ENCODE data around the gene ERCC1.

Gene ERCC1

DNA sequence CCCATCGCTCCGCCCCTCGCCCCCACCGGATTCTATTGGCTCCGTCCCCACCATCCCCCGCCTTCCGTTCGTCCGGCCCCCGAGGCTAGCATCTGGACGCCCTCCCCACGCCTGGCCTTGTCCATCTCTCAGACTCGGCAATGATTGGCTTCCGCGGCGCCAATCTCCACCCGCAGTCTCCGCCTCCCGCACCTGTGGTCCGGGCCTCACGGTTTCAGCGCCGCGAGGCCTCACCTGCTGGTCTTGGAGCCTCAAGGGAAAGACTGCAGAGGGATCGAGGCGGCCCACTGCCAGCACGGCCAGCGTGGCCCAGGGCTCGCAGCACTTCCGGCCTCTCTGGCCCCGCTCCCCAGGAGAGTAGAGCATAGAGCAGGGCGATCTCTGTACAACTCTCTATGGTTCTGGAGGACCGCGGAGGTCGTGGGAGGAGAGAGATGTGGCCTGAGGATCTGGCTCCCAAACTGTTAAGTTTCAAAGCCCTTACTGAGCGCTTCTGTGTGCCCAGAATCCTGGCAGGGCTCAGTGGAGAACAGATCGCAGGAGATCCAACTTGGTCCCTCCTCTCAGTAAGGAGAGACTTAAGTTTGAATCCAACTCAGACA, at the start of gene ERCC1:
TSS of gene ERCC1 (minus strand) at position 329 of the 602 bp plus-strand sequence. CDS start 543 bp downstream, outside the sequence.
- DNase-seq = peak; percentile 99

DNA sequence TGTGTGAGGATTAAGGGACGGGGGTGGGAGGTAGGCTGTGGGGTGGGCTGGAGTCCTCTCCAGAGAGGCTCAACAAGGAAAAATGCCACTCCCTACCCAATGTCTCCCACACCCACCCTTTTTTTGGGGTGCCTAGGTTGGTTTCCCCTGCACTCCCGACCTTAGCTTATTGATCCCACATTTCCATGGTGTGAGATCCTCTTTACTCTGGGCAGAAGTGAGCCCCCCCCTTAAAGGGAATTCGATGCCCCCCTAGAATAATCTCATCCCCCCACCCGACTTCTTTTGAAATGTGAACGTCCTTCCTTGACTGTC, 49.6 kb upstream of the ERCC1 start:
- no peak for DNase-seq

DNA sequence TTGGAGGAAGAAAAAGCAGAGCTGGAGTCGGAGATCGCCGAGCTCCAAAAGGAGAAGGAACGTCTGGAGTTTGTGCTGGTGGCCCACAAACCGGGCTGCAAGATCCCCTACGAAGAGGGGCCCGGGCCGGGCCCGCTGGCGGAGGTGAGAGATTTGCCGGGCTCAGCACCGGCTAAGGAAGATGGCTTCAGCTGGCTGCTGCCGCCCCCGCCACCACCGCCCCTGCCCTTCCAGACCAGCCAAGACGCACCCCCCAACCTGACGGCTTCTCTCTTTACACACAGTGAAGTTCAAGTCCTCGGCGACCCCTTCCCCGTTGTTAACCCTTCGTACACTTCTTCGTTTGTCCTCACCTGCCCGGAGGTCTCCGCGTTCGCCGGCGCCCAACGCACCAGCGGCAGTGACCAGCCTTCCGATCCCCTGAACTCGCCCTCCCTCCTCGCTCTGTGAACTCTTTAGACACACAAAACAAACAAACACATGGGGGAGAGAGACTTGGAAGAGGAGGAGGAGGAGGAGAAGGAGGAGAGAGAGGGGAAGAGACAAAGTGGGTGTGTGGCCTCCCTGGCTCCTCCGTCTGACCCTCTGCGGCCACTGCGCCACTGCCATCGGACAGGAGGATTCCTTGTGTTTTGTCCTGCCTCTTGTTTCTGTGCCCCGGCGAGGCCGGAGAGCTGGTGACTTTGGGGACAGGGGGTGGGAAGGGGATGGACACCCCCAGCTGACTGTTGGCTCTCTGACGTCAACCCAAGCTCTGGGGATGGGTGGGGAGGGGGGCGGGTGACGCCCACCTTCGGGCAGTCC, 49.0 kb upstream of the ERCC1 start:
- no peak for DNase-seq

DNA sequence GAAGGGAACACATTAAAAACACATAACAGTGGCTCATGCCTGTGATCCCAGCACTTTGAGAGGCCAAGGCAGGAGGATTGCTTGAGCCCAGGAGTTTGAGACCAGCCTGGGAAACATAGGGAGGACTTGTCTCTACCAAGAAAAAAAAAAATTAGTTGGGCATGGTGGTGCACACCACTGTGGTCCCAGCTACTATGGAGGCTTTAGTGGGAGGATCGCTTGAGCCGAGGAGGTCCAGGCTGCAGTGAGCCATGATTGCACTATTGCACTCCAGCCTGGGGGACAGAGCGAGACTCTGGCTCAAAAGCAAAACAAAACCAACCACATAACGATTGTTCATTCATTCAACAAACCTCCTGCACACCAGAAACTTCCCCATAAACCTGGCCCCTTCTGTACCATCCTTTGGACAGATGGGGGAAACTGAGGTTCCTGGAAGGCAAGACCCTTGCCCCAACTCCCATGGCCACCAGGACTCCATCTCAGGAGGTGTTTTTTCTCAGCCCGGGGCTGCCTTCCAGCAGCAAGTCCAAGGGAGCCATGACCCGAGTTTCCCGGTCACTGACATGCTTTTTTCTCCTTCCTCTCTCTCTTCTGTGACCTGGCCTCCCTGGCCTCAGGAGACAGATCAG, 48.3 kb upstream of the ERCC1 start:
- no peak for DNase-seq

DNA sequence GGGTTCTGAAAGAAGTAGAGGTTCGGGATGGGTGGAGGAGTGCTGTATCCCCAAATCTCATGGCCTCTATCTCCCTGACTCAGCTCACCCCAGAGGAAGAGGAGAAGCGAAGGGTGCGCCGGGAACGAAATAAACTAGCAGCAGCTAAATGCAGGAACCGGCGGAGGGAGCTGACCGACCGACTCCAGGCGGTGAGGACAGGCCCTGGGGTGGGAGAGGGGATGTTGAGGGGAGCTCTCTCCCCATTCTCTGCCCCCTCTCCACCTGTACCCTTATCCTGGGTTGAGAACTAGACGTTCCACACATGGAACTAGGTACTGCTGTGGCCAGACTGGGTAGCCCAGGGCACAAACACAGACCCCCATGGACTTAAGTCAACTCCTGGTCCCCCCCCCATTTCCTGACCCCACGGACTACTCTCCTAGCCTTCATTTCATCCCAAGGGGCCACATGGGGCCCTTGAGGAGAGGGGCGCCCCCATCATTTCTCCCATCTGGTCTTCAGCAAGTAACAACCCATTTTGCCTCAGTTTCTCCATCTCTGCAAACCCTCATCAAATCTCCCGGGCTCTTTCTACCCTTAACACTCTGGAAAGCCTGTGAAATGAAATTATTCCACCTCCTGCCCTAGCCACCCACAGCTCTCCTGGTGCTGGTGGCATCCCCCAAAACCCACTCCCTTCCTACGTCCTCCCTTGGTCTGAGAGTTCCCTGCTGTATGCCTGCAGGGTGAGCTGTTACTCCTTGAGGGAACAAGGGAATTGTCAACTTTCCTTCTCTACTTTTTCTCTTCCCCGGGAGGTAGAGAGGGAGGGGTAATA, 47.6 kb upstream of the ERCC1 start:
- DNase-seq = no peak

DNA sequence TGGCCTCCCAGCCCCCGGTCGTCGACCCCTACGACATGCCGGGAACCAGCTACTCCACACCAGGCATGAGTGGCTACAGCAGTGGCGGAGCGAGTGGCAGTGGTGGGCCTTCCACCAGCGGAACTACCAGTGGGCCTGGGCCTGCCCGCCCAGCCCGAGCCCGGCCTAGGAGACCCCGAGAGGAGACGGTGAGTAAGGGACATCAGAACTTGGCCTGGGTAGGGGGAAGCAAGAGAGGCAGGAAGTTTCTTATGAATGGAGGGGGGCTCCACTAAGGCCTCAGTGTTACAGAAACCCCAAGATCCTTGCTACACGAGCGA, 47.0 kb upstream of the ERCC1 start:
- DNase-seq = no peak

DNA sequence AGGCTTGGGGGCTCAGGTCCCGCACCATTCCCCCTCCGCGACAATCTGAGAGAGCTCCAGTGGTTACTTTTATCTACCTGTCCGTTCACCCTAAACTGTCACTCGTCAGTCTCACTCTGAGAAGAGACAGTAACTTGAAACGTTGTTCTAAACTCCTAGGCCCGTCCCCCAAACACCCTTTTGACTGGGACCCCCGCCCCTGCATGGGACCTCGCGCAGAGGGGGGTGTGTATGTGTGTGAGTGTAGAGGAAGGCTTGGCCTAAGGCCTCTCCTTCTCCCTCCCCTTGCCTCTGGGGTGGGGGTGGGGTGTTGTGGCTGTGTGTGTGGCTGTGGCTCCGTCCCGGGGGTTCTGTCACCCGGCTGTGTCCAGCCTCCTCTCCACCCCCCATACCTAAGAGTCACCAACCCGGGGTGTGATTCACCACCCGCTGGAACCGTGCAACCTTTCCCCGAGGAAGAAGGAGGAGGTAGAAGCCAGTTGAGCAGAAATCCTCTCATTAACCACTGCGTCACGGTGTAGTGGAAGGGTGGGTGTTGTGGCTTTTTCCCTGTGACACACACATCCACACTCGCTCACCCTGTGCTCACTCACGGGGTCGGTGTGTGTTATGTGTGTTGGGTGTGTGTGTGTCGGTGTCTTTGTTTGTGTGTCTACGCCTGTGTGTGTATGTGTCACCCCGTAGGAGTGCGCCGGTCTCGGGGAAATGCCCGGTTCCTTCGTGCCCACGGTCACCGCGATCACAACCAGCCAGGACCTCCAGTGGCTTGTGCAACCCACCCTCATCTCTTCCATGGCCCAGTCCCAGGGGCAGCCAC, 46.4 kb upstream of the ERCC1 start:
- no peak for DNase-seq

DNA sequence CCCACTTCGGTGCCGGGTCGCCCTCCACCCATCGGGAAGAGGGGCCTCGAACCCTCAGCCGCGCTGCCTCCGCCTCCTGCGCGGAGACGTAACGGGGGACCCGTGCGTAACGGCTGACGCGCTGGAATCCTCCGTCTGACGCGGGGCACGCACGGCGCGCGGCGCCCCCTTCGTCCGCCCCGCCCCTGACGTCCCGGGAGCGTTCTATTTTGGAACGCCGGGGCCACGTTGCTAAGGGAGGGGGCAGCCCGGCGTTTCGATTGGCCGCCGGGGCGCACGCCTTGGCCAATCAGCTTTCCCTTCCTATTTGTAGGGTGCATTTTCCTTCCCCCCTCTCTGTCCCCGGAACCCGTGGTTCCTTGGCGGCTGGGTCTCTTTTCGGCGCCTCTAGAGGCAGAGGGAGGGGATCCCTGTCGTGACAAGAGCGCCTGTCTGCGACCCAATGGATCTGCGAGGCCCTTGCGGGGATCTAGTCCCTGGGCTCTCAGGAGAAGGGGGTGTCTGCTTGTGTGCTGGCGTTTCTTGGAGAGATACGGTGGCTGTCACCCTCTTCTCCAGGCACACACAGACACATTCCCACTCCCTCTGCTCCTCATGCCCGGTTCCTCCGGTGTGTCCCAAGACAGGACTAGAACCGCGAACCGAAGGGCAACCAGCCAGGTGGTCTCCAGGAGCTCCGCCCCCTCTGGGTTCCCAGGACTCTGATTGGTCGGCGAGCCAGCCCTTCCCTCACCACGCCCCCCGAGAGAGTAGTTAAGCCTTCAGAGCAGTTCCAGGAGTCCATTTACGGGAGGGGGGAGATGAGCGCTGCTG, 45.6 kb upstream of the ERCC1 start:
- DNase-seq = peak; percentile 82

DNA sequence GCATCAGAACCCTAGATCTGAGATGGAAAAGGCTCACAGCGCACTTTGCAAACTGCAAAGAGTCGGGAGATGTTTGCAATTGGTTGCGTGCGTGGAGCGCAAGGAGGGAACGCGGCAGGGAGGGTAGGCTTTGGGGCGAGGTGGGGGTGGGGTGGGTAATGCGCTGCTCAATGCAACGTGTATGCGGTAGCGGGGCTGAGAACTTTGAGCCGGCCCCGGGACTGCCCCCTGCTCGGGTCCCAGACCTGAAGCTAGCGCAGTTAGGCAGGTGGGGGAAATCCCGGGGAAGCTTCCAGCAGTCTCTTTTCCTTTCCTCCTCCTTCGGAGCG, 45.0 kb upstream of the ERCC1 start:
- no peak for DNase-seq

DNA sequence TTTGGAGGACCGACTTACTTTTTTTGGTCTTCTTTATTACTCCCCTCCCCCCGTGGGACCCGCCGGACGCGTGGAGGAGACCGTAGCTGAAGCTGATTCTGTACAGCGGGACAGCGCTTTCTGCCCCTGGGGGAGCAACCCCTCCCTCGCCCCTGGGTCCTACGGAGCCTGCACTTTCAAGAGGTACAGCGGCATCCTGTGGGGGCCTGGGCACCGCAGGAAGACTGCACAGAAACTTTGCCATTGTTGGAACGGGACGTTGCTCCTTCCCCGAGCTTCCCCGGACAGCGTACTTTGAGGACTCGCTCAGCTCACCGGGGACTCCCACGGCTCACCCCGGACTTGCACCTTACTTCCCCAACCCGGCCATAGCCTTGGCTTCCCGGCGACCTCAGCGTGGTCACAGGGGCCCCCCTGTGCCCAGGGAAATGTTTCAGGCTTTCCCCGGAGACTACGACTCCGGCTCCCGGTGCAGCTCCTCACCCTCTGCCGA, 44.5 kb upstream of the ERCC1 start:
- no peak for DNase-seq

DNA sequence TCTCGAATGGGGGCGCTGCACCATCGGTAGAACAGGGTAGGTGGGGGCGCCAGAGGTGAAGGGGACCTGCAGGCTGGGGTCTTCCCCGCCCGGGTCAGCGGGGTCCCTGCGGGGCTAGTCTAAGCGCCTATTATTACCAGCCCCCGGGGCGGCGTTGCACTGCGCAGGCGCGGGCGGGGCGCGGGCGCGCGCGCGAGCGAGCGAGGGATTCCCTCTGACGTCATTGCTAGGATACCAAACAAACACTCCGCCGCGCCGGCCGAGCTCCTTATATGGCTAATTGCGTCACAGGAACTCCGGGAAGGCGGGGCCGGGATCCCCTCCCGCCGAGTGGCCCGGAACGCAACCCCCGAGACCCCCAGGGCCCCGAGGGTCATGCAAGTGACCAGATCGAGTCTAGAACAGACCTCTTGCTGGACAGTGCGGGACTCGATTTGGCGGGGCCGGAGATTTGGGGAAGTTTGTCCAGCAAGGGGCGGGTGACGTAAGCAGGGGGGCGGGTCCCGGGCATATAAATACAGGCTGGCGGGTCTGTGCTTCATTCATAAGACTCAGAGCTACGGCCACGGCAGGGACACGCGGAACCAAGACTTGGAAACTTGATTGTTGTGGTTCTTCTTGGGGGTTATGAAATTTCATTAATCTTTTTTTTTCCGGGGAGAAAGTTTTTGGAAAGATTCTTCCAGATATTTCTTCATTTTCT, 43.9 kb upstream of the ERCC1 start, which contains the start of gene FOSB:
TSS of gene FOSB (plus strand) at position 541 of the 703 bp plus-strand sequence. CDS start 591 bp downstream, outside the sequence.
- DNase-seq = peak; percentile 93

DNA sequence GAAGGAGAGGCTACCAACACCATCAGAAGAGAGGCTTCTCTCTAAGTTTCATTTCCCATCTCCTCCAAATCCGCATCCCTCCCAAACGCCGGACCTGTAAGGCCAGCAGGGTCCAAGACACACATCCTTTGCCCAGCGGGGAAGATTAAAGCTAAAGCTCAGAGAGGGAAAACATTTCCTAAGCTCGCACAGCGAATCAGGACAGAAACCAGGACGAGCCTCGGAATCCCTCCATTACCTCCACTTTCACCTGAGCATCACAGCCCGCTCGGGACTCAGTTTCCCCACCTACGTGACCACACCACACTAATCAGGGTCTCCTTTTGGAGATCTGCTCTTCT, 43.4 kb upstream of the ERCC1 start:
- no peak for DNase-seq

DNA sequence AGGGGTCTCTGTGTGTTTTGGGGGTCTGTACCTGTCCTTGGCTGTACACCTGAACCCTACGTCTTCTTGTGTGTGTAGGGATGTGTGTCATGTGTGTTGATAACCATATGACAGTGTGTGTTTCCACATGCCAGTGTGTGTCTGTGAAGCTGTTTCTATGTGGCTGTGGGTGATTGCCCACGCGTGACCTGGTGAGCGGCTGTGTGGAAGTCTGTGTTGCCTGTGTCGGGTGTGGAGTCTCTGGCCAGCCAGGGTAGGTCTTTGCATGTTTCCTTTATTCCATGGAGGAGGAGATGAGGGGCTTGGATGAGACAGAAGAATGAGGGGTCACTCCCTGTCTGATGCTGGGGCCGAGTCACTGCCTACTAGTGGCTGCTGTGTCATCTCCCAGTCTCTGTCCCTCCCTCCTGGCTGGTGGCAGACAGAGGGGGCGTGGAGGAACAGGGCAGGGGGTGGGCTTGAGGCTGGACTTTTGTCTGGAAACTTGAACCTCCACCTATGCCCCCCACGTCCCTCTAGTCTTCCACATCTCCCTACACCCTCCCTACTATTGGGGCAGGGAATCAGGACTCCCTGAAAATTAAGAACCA, 41.2 kb upstream of the ERCC1 start:
- no peak for DNase-seq

DNA sequence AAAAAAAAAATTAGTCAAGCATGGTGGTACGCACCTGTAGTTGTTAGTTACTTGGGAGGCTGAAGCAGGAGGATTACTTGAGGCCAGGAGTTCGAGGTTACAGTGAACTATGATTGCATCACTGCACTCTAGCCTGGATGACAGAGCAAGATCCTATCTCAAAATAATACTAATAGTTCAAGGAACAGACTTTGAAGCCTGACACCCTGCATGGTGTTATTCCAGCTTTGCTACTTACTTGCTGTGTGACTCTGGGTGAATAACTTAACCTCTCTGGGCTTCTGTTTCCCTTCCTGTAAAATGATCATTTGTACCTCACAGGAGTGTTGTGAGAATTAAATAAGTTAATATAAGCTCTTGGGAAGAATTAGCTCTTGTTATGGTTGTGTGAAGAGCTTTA, 40.6 kb upstream of the ERCC1 start:
- no peak for DNase-seq

DNA sequence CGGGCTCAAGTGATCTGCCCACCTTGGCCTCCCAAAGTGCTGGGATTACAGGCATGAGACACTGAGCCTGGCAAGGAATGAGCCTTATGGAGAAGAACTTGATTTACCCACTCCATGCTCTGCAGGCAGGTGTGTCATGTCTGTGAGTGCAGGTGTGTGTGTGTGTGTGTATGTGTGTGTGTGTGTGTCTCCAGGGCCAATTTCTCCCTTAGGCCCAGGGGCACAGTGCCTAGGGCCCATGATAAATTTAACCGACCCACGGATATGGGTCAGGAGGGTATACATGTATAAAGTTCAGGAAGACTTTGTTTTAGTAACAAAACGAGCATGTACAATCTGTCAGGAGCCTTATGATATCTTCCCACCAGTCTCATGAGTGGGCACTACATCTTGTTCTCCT, 39.5 kb upstream of the ERCC1 start:
- no peak for DNase-seq

DNA sequence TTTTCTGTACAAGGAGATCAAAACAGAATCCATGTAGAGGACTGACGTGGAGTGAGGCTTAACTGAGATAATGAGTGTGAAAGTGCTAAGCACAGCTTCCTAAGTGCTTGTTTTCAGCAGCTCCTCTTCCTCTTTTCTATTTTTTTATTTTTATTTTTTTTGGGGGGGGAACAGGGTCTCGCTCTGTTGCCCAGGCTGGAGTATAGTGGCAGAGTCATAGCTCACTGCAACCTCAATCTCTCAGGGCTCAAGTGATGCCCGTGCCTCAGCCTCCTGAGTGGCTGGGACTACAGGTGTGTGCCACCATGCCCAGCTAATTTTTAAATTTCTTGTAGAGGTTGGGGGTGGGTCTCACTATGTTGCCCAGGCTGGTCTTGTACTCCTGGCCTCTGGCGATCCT, 38.5 kb upstream of the ERCC1 start:
- no peak for DNase-seq

DNA sequence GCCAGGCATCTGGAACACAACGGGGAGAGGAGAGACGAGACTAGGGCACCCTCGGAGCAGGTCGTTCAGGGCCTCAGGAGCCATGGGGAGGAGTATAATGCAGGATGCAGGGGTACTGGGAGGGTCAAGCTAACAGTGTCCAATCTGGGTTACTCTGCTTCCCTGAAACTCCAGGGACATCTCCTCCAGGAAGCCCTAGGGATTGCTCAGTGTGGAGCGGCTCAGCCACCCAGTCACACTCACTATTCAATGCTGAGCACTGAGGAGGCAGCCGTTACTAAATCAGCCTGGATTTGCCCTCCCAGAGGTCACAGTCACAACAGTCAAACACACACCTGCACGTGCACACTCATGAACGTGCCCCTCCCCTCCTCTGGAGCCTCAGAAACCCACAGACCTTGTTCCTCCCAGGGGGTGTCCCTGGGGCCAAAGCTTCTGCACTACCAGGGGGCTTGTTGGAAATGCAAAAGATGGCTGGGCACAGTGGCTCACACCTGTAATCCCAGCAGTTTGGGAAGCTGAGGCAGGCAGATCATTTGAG, 37.2 kb upstream of the ERCC1 start:
- DNase-seq = no peak

DNA sequence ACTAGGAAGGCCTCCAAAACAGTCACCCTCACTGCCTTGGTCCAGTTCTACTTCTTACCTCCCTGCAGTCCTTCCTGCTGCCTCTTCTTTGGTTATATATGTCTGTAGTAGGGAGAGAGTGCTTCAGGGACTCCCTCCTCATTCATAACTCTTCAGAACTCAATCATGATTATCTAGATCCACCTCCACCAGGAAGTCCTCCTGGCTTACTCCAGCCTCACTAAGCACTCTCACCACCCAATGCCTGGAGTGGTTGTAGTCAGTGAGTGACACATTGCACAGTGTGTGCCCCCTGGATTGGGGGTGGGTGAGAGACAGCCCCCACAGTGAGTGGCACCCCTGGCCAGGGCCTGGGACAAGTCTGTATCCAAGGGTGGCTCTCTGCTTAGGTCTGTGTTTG, 34.1 kb upstream of the ERCC1 start:
- no peak for DNase-seq

DNA sequence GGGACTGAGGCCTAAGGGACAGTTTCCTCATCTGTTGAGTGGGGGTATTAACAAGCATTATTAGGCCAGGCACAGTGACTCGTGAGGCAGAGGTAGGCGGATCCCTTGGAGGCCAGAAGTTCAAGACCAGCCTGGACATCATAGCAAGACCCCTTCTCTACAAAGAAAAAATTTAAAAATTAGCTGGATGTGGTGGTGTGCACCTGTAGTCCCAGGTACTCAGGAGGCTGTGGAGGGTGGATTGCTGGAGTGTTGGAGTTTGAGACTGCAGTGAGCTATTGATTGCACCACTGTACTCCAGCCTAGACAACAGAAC, 32.7 kb upstream of the ERCC1 start:
- no peak for DNase-seq

DNA sequence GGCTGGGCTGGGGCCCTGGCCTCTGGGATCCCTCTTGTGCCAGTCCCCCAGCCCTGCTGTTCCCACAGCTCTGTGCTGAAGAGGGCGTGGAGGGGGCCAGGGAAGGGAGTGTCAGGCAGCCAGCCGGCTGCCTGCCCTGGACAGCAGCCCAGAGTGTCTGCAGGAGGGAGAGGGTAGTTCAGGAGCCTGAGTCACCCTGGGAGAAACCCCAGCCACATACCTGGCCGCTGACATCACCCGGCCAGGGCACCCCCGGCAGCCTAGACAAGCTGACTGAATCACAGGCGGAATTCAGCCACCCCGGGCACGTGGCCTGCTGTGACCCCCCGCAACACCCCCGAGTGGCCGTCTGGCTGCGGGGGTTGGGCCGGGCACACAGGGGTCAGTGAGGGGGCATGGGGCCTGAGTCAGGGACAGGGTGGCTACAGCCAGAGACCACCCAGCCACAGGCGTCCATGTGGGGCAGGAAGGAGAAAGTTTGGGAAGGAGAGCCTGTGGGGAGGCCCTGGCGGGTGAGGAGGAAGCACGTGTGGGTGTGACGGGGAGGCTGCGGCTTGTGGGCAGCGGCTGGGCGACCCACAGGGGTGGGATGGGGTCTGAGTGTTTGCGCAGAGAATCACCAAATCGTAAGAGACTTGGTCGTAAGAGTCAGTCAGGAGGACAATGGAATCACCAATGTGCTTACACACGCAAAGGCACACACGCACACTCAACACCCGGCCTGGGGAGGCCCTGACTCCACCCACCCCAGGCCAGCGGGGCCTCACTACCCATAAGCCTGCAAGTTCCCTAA, 32.2 kb upstream of the ERCC1 start:
- DNase-seq = no peak
